NCI-H187 treated with DMSO at 0.1 percent for 48 hours (cell line): ENCODE data around the gene KRTAP10-6.
"Not testable (repeated sequence)": the region's sequence is repeated elsewhere in the genome, so short reads cannot be mapped to it uniquely, and the experiment has no call there.

Source experiments
- DNase-seq: peaks from one replicate; lab custom pipeline; 2025; lab: John Stamatoyannopoulos, UW

The KRTAP10-6 gene

GRCh38 chr21:44578371-44579055 lies 13.8 kb downstream of the KRTAP10-6 start:
- DNase-seq, result no peak

GRCh38 chr21:44576025-44576420 lies 16.3 kb downstream of the KRTAP10-6 start:
- no peak for DNase-seq

- no peak for DNase-seq
Observed at GRCh38 chr21:44575307-44576024, 16.8 kb downstream of the KRTAP10-6 start.

GRCh38 chr21:44574457-44575306 lies 17.6 kb downstream of the KRTAP10-6 start:
- DNase-seq, result no peak

- not testable (repeated sequence) for DNase-seq
Observed at GRCh38 chr21:44573630-44574456, 18.5 kb downstream of the KRTAP10-6 start, which contains the start of gene KRTAP10-4. KRTAP10-4 (plus strand) TSS chr21:44573729; CDS start chr21:44573759, 30 bp downstream.

- DNase-seq, result no peak
Observed at GRCh38 chr21:44572959-44573583, 19.2 kb downstream of the KRTAP10-6 start.

- DNase-seq, result no peak
Observed at GRCh38 chr21:44571844-44572782, 20.2 kb downstream of the KRTAP10-6 start.

- DNase-seq, result no peak
Observed at GRCh38 chr21:44571296-44571695, 21.0 kb downstream of the KRTAP10-6 start.

GRCh38 chr21:44569861-44570517 lies 22.3 kb downstream of the KRTAP10-6 start:
- DNase-seq, result no peak

- DNase-seq, result no peak
Observed at GRCh38 chr21:44568667-44569556, 23.4 kb downstream of the KRTAP10-6 start.

GRCh38 chr21:44568261-44568660 lies 24.0 kb downstream of the KRTAP10-6 start:
- no peak for DNase-seq

- no peak for DNase-seq
Observed at GRCh38 chr21:44567481-44568171, 24.7 kb downstream of the KRTAP10-6 start.

- DNase-seq, result no peak
Observed at GRCh38 chr21:44566403-44566802, 25.9 kb downstream of the KRTAP10-6 start.

GRCh38 chr21:44564886-44565598 lies 27.3 kb downstream of the KRTAP10-6 start:
- DNase-seq, result no peak

- DNase-seq, result no peak
Observed at GRCh38 chr21:44564099-44564498, 28.2 kb downstream of the KRTAP10-6 start.

- DNase-seq, result no peak
Observed at GRCh38 chr21:44558695-44559094, 33.6 kb downstream of the KRTAP10-6 start, which contains the start of gene KRTAP10-3. KRTAP10-3 (minus strand) TSS chr21:44558795; CDS start chr21:44558715, 80 bp downstream.

GRCh38 chr21:44558329-44558675 lies 34.0 kb downstream of the KRTAP10-6 start:
- not testable (repeated sequence) for DNase-seq
